Pons (tissue), 1 donor: ENCODE measurements around the gene JUNB.

ENCODE experiments used
- DNase-seq: peaks from one replicate; pipeline ENCODE4 v3.0.0-alpha.2; 2016; ENCODE audit warnings: low spot score

The JUNB gene

DNA sequence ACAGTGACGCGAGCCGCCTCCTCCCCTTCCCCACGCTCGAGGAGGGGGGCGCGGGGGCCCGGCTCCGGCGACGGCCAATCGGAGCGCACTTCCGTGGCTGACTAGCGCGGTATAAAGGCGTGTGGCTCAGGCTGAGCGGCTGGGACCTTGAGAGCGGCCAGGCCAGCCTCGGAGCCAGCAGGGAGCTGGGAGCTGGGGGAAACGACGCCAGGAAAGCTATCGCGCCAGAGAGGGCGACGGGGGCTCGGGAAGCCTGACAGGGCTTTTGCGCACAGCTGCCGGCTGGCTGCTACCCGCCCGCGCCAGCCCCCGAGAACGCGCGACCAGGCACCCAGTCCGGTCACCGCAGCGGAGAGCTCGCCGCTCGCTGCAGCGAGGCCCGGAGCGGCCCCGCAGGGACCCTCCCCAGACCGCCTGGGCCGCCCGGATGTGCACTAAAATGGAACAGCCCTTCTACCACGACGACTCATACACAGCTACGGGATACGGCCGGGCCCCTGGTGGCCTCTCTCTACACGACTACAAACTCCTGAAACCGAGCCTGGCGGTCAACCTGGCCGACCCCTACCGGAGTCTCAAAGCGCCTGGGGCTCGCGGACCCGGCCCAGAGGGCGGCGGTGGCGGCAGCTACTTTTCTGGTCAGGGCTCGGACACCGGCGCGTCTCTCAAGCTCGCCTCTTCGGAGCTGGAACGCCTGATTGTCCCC is at the start of gene JUNB:
TSS of gene JUNB (plus strand) at position 142 of the 706 bp plus-strand sequence. CDS start at position 428, 286 bp downstream.
- peak; percentile 97 for DNase-seq

DNA sequence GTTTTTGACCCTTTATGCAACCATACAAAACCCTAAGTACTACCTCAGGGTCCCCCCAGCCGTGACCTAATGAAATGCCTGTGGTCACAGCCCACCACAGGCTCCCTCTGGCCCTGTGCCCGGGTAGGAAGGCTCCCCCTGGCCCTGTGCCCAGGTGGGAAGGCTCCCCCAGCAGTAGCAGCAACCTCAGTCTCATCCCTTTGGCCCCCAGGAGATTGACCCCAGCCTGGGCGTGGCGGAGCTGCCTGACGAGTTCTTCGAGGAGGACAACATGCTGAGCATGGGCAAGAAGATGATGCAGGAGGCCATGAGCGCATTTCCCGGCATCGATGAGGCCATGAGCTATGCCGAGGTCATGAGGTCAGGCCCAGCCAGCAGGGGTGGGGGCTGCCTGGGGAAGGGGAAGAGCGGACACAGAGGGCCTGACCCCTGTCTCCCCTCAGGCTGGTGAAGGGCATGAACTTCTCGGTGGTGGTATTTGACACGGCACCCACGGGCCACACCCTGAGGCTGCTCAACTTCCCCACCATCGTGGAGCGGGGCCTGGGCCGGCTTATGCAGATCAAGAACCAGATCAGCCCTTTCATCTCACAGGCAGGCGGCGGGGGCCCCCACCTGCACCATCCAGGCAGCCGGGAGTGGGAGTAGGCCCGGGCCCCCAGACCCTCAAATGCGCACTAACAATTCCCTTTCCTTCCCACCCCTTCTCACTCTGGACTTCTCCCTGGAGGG is 46.0 kb upstream of the JUNB start:
- DNase-seq: no peak

DNA sequence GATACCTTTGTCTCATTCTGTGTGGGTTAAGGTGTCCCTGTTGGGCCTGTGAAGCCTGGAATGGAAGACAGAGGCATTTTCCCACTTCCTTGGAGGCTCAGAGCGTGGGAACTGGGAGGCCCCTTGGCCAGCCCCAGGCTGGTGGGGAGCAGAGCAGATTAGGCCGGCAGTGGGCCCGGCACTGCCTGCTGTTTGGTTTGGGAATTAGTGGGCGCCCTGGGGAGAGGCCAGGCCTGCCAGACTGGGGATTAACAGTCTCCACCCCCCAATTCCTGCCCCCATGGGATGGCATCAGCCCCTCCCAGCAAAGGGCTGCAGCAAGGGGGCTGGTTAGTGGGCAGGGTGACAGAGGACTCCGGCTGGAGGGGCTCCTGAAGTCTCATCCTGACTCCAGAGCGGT is 42.8 kb upstream of the JUNB start:
- DNase-seq: no peak

GRCh38 chr19:12749938-12750521 is 41.3 kb upstream of the JUNB start:
- DNase-seq: no peak

DNA sequence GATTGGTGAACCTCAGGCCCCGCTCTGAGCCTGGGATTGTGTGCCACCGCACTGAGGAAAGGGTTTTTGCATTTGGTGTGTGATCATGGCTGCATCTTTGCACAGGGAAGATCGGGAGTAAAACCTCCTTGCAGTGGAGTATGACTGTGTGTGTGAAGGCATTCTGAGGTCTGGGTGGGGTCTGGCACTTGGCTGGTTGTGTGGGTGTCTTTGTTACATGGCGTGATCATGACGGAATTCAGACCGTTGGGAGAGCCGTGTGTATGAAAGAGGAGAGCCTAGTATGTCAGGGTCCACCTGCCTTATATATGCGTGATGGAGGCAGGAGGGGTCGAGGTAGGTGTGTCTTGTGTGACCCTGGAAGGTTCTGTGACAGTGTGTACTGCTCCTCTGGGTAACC is 40.4 kb upstream of the JUNB start:
- no peak for DNase-seq

DNA sequence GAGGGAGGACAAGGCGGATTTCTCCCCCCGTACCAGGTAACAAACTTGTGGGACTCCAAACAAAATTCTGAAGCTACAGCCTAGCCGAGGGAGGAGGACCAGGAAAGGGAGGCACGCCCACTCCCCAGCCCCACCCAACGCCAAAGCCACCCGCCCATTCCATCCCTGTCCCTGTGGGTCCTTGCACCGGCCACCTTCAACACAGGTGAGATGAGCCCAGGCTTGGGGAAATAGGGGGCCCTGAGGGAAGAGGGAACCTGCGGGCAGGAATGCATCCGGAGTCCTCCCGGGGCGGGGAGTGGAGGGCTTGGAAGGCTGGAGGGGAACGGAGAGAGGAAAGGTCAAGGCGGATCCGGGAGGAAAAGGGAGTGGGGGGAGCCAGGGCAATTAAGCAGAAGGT is 39.7 kb upstream of the JUNB start, which contains the start of gene BEST2:
TSS of gene BEST2 (plus strand) at position 157 of the 400 bp plus-strand sequence. CDS start 802 bp downstream, outside the sequence.
- no peak for DNase-seq

- no peak for DNase-seq
Observed at GRCh38 chr19:12752056-12752781, 39.1 kb upstream of the JUNB start.

- no peak for DNase-seq
Observed at GRCh38 chr19:12754465-12755196, 36.7 kb upstream of the JUNB start.

- no peak for DNase-seq
Observed at GRCh38 chr19:12756150-12756883, 35.0 kb upstream of the JUNB start.

- DNase-seq: no peak
Observed at GRCh38 chr19:12757544-12758274, 33.6 kb upstream of the JUNB start.

GRCh38 chr19:12759686-12760085 is 31.6 kb upstream of the JUNB start:
- no peak for DNase-seq

DNA sequence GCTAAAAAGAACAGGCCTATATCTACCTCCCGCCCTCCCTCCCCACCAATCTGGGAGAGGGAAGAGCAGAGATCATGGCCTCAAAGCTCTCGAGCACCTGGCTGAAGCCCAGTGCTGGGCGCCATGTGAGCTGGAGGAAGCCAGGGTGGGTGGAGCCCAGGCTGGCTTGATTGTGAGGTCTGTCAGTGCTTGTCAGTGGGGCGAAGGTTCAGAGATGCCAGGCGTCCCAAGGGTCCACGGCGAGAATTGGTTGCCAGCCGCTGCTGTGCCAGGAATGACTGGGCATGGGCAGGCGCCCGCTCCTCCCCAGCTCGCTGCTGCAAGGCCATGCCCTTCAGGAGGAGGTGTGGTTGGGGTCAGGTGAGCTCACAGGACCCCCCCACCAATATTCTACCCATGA is 28.2 kb upstream of the JUNB start:
- no peak for DNase-seq

- DNase-seq: no peak
Observed at GRCh38 chr19:12764698-12765097, 26.6 kb upstream of the JUNB start.

DNA sequence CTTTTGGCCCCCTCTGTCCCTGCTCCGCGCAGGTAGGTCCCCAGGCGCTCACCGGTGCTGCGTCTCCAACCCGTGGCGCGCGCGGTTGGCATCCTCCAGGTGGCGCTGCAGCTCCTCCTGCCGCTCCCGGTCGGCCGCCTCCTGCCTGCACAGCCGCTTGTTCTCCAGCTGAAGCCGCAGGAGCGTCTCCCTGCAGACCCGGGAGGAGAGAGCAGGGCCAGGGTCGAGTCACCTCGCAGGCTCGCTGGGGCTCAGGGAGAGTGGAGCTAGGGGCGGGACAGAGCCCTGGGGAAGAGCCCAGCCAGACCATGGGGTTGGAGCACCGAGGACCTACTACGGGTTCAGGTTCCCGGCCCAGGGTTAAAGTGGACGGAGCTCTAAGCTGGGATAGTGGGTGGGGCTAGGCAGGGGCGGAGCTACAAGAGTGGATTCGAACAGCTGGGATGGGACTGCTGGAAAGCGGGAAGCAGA is 25.2 kb upstream of the JUNB start:
- no peak for DNase-seq

DNA sequence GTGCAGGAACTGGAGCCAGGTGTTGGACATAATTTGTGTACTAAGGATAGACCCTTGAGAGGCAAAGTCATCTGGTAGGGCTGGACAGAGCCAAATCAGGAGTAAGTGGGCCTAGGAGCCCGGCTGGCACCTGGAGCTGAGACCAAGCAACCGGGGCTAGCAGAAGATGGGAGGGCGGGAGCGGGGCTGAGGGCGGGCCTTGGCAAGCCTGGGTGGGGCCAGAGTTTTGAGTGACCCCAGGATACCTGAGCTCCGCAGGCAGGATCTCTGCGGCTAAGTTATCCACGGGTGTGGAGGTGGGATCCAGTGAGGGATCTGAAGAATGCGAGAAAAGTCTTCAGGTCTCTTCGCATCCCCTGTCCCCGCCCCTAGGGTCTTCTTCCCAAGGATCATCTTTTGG is 24.1 kb upstream of the JUNB start:
- DNase-seq: no peak

DNA sequence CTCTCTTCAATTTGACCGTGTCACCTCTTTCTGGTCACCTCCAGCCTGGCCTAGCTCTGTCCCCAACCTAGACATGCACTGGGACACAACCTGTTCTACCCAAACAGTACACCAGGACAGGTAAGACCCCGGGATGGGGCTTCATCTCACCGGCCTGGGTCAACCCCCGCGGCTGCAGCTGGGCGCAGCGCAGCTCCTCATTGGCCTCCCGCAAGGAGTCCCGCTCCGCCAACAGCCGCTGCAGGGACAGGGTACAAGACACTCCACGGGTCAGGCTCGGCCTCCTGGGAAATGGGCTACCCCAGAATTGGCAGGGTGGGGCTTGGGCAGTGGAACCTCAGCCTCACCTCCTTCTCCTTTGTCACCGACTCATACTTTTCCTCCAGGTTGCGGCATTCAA is 23.6 kb upstream of the JUNB start:
- DNase-seq: no peak

DNA sequence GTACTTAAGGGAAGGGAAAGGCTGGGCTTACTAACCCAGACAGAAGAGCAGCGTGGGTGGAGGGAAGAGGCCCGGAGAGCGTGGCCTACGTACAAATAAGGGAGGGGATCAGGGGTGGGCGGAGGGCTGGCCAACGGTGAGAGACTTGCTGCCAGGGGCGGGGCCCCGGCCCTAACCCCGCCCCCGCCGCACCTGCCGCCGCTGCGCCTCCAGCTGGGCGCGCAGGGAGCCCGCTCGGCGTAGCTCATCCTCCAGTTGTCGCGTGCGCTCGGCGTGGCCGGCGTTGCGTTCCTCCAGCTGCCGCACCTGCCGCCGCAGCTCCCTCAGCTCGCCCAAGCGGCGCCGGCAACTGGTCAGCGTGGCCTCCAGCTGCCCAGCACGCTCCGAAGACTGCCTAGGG is 21.6 kb upstream of the JUNB start:
- no peak for DNase-seq

GRCh38 chr19:12770922-12771321 is 20.4 kb upstream of the JUNB start:
- no peak for DNase-seq

GRCh38 chr19:12772323-12772722 is 19.0 kb upstream of the JUNB start:
- no peak for DNase-seq

GRCh38 chr19:12773571-12773970 is 17.7 kb upstream of the JUNB start:
- DNase-seq: no peak
